Measurements from ENCODE around the gene C1S.
A peak's percentile ranks its signal among the peaks of the same experiment; 100 is the strongest.

The C1S gene

GRCh38 chr12:7093892-7094291 lies 33.4 kb downstream of the C1S start:
- DNase-seq (no peak), ATAC-seq (ENCODE audit: insufficient read depth, low read depth) (no peak)
- H3K27ac ChIP-seq (ENCODE audit: low read length): no peak overlapping the region
- H4K20me1 ChIP-seq (ENCODE audit: insufficient read depth, low read length): no peaks in the 10 kb centered on the region
- no peaks in the 10 kb centered on the region for H3K36me3 ChIP-seq (ENCODE audit: insufficient read depth, low read length)
- H3K4me3 ChIP-seq (ENCODE audit: low read depth in 1 of 2, low read length in 2 of 2): no peak overlapping the region
- no peak for TF ChIP-seq CTCF (IDR thresholded peaks at IDR 0.05; ENCODE audit: borderline replicate concordance, extremely low read depth, low read length, poor library complexity, severe bottlenecking)
- no peak for TF ChIP-seq EZH2 (IDR thresholded peaks at IDR 0.05; ENCODE audit: borderline replicate concordance, low read depth, low read length, severe bottlenecking)
- no peak overlapping the region for H3K4me2 ChIP-seq (ENCODE audit: insufficient read depth, low read length)
- H3K79me2 ChIP-seq (ENCODE audit: insufficient read depth, low read length): no peaks in the 10 kb centered on the region
- no peak overlapping the region for H2AFZ ChIP-seq (ENCODE audit: low read depth, low read length)
- peaks cover 14% of the 10 kb centered on the region for H3K4me1 ChIP-seq (ENCODE audit: insufficient read depth, low read length)
- H3K9me3 ChIP-seq (ENCODE audit: insufficient read depth, low read length, severe bottlenecking): no peaks in the 10 kb centered on the region
- no peaks in the 10 kb centered on the region for H3K27me3 ChIP-seq (ENCODE audit: insufficient read depth, low read length, poor library complexity)
- H3K9ac ChIP-seq (ENCODE audit: low read depth, low read length): no peak overlapping the region

GRCh38 chr12:7096006-7096932 lies 35.8 kb downstream of the C1S start:
- H3K4me3 ChIP-seq (ENCODE audit: low read depth in 1 of 2, low read length in 2 of 2): no peak overlapping the region
- H3K36me3 ChIP-seq (ENCODE audit: insufficient read depth, low read length): peaks cover 7% of the 10 kb centered on the region; the same call in 1 of the 2 replicates
- no peak overlapping the region for H3K9ac ChIP-seq (ENCODE audit: low read depth, low read length)
- no peaks in the 10 kb centered on the region for H3K9me3 ChIP-seq (ENCODE audit: insufficient read depth, low read length, severe bottlenecking)
- no peak for TF ChIP-seq EZH2 (IDR thresholded peaks at IDR 0.05; ENCODE audit: borderline replicate concordance, low read depth, low read length, severe bottlenecking)
- no peak for TF ChIP-seq CTCF (IDR thresholded peaks at IDR 0.05; ENCODE audit: borderline replicate concordance, extremely low read depth, low read length, poor library complexity, severe bottlenecking)
- no peak overlapping the region for H2AFZ ChIP-seq (ENCODE audit: low read depth, low read length)
- H3K4me2 ChIP-seq (ENCODE audit: insufficient read depth, low read length): no peak overlapping the region
- H4K20me1 ChIP-seq (ENCODE audit: insufficient read depth, low read length): no peaks in the 10 kb centered on the region
- no peaks in the 10 kb centered on the region for H3K27me3 ChIP-seq (ENCODE audit: insufficient read depth, low read length, poor library complexity)
- ATAC-seq (ENCODE audit: insufficient read depth, low read depth): peak; percentile 25; the same call in 1 of the 3 replicates
- H3K4me1 ChIP-seq (ENCODE audit: insufficient read depth, low read length): peaks cover 14% of the 10 kb centered on the region
- DNase-seq: no peak
- H3K79me2 ChIP-seq (ENCODE audit: insufficient read depth, low read length): no peaks in the 10 kb centered on the region
- H3K27ac ChIP-seq (ENCODE audit: low read length): no peak overlapping the region

GRCh38 chr12:7096979-7097378 lies 36.5 kb downstream of the C1S start:
- Histone ChIP-seq H3K9me3 (ENCODE audit: insufficient read depth, low read length, severe bottlenecking) (no peaks in the 10 kb centered on the region), H3K4me3 (ENCODE audit: low read depth in 1 of 2, low read length in 2 of 2) (no peak overlapping the region), H3K79me2 (ENCODE audit: insufficient read depth, low read length) (no peaks in the 10 kb centered on the region), H3K36me3 (ENCODE audit: insufficient read depth, low read length) (peaks cover 7% of the 10 kb centered on the region), H3K27me3 (ENCODE audit: insufficient read depth, low read length, poor library complexity) (no peaks in the 10 kb centered on the region), H3K27ac (ENCODE audit: low read length) (no peak overlapping the region), H3K4me2 (ENCODE audit: insufficient read depth, low read length) (no peak overlapping the region), H2AFZ (ENCODE audit: low read depth, low read length) (no peak overlapping the region), H3K9ac (ENCODE audit: low read depth, low read length) (no peak overlapping the region), H4K20me1 (ENCODE audit: insufficient read depth, low read length) (no peaks in the 10 kb centered on the region), H3K4me1 (ENCODE audit: insufficient read depth, low read length) (peaks cover 8% of the 10 kb centered on the region)
- DNase-seq (no peak), ATAC-seq (ENCODE audit: insufficient read depth, low read depth) (no peak)
- TF ChIP-seq EZH2 (IDR thresholded peaks at IDR 0.05; ENCODE audit: borderline replicate concordance, low read depth, low read length, severe bottlenecking): no peak
- TF ChIP-seq CTCF (IDR thresholded peaks at IDR 0.05; ENCODE audit: borderline replicate concordance, extremely low read depth, low read length, poor library complexity, severe bottlenecking): no peak
